GM18867 (cell line): Measurements from ENCODE around the gene P2RY12.

Experiments
- ATAC-seq: cut with Tn5 transposase; IDR thresholded peaks from one replicate; pipeline ENCODE4 v1.9.1; 2021; ENCODE audit warnings: mild to moderate bottlenecking, moderate library complexity; ENCODE audit not compliant: unreplicated experiment

The P2RY12 gene

DNA sequence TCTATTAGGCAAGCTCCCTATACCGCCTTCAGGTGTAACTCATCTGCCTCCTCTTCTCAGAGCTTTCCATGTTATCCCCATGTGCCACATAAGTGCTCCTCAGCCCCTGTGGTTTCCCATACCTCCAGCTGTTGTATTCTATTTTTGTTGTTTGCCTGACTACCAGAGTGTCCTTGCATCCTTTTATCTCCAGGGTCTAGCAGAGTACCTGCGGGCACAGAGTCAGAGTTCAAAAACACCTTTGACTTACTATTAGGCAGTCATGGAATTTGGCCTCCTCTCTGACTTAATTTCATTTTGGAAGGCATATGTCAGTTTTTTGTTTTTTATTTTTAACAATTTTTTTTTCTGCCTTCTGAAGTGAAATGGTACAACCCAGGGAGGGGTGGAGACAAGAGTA, 75.0 kb downstream of the P2RY12 start:
- ATAC-seq, result no peak

DNA sequence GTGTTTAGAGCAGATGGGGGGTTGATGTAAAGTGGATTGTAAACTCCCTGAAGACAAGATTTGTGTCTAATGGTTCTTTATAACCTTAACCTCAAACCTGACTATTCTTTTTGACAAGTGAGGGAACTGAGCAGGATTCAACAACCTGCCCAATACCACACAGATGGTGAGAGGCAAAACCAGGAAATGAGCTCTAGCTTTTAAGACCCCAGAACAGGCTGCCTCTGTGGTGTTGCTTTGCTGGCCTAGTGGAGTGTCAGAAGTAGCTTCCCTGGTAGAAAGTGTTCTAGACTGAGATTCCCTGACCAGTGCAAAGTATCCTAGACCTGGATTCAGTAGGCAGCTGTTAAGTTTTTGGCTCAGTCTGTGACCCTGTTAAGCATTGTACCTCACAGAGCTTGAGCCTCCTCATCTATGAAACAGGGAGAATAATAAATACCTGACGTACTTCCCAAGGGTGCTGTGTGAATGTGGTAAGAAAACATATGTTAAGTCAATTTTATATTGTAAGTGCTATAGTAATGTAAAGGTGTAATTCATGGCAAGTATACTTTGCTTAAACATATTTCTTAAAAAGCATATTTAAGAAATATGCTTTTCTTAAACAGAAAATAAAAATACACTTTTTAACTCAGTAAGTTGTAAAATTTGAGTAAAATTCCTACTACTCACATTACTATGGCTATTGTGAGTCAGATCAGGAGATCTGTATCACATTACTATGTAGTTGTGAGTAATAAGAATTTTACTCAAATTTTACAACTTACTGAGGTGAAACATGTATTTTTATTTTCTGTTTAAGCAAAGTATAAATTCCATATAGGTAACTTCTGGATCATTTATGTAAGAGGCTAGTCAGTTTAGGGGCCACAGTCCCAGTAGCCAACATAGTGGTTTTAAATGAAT, 76.7 kb downstream of the P2RY12 start:
- no peak for ATAC-seq

GRCh38 chr3:151307131-151307530, 77.4 kb downstream of the P2RY12 start:
- ATAC-seq, result no peak

DNA sequence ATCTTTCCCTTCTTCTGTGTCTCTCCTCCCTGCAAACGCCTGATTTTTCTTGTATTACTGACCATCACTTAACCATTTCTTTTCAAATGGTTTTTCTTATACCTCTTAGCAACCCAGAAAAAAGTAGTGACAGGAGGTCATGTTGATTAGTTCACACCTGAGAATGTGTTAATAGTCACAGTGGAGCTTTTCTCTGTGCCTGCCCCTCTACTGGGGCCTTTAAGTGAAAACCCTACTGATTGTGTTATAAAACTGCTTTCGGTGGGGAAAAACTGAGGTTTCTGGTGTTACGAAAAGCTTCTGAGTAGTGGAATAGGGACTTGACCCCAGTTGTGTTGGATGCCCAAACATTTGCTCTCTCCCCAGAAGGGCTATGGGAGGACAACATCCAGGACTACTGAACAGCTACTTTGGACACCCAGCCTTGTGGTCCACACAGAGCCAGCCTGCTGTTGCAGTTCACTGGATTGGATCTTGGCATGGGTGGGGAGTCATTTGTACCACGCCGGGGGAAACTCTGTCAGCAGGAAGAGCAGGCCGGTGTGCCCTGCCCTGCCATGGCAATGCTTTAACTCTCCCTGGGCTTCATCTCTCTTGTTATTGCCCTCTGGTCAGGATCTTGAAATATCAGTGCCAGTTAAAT, 78.3 kb downstream of the P2RY12 start:
- ATAC-seq, result no peak

GRCh38 chr3:151305775-151306151, 78.8 kb downstream of the P2RY12 start:
- no peak for ATAC-seq

- ATAC-seq, result no peak
These were observed 79.3 kb downstream of the P2RY12 start for GRCh38 chr3:151305060-151305774.

DNA sequence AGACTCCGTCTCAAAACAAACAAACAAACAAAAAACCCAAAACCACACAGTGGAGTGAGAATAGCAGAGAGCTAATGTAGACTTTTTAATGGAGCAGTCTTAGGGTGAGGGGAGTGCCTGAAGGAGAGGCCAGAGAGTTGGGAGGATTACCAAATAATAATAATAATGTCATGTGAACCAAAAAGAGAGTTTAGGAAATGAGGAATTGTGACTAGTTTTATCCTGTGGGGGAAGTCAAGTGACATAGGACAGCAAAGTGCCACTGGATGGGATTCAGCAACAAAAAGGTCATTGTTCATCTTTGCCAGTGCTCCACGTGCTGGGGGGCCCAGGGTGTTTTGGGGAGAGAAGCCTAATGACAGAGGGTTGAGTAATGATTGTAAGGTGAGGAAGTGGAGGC, 80.8 kb downstream of the P2RY12 start:
- ATAC-seq, result no peak

DNA sequence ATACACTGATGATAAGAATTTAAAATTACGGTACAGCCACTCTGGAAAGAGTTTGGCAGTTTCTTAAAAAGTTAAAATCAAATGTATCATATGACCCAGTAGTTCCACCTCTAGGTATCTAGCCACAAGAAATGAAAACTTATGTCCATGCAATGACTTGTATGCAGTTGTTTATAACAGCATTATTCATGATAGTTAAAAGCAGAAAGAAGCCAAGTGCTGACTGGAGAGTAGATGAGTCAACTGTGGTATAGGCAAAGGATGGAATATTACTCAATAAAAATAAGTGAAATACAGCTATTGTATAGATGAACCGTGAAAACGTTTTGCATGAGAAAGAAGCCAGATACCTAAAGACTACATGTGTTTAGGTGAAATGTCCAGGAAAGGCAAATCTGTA, 82.8 kb downstream of the P2RY12 start:
- no peak for ATAC-seq

DNA sequence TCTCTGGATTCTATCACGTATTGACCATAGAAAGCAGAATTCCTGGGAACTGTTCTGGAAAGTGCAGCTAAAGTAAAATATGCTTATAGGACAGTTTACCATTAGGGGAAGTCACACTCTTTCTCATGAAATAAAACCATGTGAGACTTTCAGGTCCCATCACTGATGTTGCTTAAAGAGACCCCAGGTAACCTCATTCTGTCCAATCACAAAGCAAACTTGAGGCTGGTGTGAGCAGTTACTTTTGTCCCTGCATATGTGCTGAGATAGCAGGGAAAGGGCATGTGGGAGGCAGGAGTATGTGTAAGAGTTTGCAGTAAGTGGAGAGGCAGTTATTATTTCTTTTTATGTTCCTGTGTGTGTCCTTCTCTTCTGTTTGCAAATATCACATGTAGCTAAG, 84.0 kb downstream of the P2RY12 start:
- no peak for ATAC-seq

GRCh38 chr3:151299006-151299405, 85.5 kb downstream of the P2RY12 start:
- ATAC-seq, result no peak

GRCh38 chr3:151297429-151297828, 87.1 kb downstream of the P2RY12 start:
- no peak for ATAC-seq

- ATAC-seq, result no peak
These were observed 88.3 kb downstream of the P2RY12 start for GRCh38 chr3:151296226-151296625.

- ATAC-seq, result no peak
These were observed 91.4 kb downstream of the P2RY12 start for GRCh38 chr3:151293127-151293526.

DNA sequence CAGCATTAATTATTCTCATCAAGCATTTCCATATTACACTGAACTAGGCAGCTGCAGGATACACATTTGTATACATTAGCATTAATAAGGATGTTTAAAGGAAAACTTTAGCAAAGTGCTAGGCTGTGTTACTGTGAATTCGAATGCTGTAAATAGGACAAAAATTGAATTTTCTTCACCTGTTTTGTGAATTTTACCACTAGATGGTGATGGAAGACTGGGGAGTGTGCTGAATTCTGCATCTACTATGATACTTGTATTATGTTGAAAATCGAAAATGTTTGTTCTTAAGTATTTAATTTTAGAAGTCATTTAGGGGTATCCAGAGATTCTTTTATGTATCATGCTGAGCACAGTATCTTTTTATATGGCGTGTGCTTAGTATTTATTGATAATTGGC, 93.9 kb downstream of the P2RY12 start:
- ATAC-seq, result no peak

DNA sequence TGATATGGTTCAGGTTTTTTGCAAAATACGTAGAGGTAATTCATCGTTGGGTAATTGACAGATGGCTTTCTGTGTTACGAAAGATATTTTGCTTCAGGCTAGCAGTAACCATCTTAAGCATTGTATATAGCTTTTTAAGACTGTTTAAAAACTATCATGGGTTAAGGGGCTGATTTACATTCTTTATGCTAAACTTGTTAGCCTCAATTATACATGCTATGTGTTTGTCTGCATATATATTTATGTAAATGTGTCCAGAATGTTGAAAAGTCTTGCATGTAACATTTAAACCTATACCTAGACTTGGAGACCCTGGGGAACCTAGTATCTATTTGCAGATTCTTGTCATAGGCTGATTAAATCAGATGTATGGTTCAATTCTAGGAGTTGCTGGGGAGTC, 95.1 kb downstream of the P2RY12 start:
- no peak for ATAC-seq
